Upper lobe of right lung (tissue), 1 donor: ENCODE data around the gene SBDS. TPM values are rescaled to one million over a fixed set of nuclear protein-coding genes. Genes with fewer than 3 reads are reported as not detected.

Experiments used
- ATAC-seq: fragments of 200-7000 bp; cut with Tn5 transposase; one replicate; pipeline ENCODE4 v1.9.1; 2020; ENCODE audit warnings: mild to moderate bottlenecking, moderate library complexity
- DNase-seq: peaks from one replicate; pipeline ENCODE4 v3.0.0-alpha.2; 2020
- H3K27ac ChIP-seq: fragments of 200-600 bp; one replicate; pipeline ENCODE4 v1.8.0; 2022
- H3K27me3 ChIP-seq: fragments of 200-600 bp; one replicate; pipeline ENCODE4 v1.8.0; 2022; ENCODE audit warnings: mild to moderate bottlenecking
- H3K36me3 ChIP-seq: fragments of 200-600 bp; one replicate; pipeline ENCODE4 v1.8.0; 2022
- H3K4me1 ChIP-seq: fragments of 200-600 bp; one replicate; pipeline ENCODE4 v1.8.0; 2022
- H3K4me3 ChIP-seq: fragments of 200-600 bp; one replicate; pipeline ENCODE4 v1.8.0; 2022; ENCODE audit warnings: mild to moderate bottlenecking
- H3K9me3 ChIP-seq: fragments of 200-600 bp; one replicate; pipeline ENCODE4 v1.8.0; 2022
- intact Hi-C: fragments of 100-400 bp; cut with DNase I; formaldehyde crosslinking; loops from one replicate; pipeline ENCODE4 v1.11.0; 2022
- total RNA-seq: library from RNA; stranded (reverse); fragmentation: NEBNext Ultra II Directional; extraction: Animal tissue kit (Norgen Biotek cat#: 25700); gene quantifications from one replicate; pipeline ENCODE4 v1.2.1, GENCODE V29; 2021
- TF ChIP-seq, protein P1 (sequence below): fragments of 200-600 bp; IDR thresholded peaks from one replicate; pipeline ENCODE4 v1.8.0; 2022; ENCODE audit warnings: antibody characterized with exemption
- donor health status: DM: no; HTN: yes; CAD: no; lungs with severe emphysema.

Gene SBDS
- total RNA-seq, 1 donor from 2014 or later: 129 TPM

DNA sequence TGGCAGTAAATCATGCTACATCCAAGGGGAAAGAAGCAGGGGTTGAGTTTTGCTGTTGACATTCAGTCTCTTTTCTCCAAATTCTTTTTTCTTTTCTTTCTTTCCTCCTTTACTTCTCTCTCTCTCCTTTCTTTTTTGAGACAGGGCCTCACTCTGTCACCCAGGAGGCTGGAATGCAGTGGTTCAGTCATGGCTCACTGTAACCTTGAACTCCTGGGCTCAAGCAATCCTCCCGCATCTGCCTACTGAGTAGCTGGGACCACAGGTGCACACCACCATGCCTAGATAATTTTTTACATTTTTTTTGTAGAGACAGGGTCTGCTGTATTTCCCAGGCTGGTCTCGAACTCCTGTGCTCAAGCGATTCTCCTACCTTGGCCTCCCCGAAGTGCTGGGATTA is 35.2 kb downstream of the SBDS start:
- no peak for ATAC-seq
- no peak overlapping the region for H3K4me3 ChIP-seq
- H3K9me3 ChIP-seq: no peaks in the 10 kb centered on the region
- peaks cover 45% of the 10 kb centered on the region for H3K36me3 ChIP-seq
- no peaks in the 10 kb centered on the region for H3K4me1 ChIP-seq
- intact Hi-C loops: no loop called here
- TF ChIP-seq, protein P1, sequence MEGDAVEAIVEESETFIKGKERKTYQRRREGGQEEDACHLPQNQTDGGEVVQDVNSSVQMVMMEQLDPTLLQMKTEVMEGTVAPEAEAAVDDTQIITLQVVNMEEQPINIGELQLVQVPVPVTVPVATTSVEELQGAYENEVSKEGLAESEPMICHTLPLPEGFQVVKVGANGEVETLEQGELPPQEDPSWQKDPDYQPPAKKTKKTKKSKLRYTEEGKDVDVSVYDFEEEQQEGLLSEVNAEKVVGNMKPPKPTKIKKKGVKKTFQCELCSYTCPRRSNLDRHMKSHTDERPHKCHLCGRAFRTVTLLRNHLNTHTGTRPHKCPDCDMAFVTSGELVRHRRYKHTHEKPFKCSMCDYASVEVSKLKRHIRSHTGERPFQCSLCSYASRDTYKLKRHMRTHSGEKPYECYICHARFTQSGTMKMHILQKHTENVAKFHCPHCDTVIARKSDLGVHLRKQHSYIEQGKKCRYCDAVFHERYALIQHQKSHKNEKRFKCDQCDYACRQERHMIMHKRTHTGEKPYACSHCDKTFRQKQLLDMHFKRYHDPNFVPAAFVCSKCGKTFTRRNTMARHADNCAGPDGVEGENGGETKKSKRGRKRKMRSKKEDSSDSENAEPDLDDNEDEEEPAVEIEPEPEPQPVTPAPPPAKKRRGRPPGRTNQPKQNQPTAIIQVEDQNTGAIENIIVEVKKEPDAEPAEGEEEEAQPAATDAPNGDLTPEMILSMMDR: no peak
- no peak overlapping the region for H3K27ac ChIP-seq
- no peaks in the 10 kb centered on the region for H3K27me3 ChIP-seq
- no peak for DNase-seq

DNA sequence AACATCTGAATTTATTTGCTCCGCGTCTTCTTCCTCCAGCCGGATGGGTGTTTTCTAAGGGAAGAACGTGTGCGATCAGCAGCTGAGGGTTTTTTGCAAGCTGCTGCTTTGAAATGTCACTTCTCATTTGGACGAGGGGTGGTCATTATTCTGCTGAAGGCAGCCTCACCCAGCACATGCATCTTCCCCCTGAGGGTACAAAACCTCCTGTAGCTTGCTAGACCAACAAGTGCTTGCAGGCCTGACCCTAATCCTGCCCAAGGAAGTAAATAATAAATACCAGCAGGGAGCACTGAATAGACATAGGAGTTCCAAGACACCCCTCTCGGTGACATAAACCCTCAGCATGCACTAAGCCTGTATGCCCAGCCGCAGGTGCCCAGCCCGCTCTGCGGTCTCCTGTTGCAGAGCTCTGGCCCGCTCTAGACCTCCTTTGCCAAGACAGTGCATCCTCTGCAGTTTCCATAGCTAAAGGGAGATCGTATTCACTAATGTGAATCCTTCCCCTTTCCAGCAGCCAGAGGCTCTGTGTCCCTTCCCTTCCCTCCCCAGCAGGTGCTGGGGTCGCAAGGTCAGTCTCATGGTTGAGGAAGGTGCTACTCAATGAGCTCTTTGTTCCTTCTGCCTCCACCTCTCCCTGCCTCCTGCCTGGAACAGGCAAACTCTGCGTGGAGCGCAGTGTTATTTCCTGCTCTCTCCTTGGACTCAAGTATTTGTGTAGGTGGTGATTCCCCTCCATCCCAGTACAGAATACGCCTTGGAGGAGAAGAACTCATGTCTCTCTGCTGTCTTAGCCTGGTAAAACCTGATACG is 36.6 kb downstream of the SBDS start:
- DNase-seq (no peak), ATAC-seq (peak; percentile 25)
- H3K27ac ChIP-seq: no peak overlapping the region
- no peaks in the 10 kb centered on the region for H3K27me3 ChIP-seq
- no peak overlapping the region for H3K4me3 ChIP-seq
- TF ChIP-seq, protein P1: no peak
- intact Hi-C loops: no loop called here
- peaks cover 59% of the 10 kb centered on the region for H3K36me3 ChIP-seq
- H3K4me1 ChIP-seq: no peaks in the 10 kb centered on the region
- no peaks in the 10 kb centered on the region for H3K9me3 ChIP-seq

DNA sequence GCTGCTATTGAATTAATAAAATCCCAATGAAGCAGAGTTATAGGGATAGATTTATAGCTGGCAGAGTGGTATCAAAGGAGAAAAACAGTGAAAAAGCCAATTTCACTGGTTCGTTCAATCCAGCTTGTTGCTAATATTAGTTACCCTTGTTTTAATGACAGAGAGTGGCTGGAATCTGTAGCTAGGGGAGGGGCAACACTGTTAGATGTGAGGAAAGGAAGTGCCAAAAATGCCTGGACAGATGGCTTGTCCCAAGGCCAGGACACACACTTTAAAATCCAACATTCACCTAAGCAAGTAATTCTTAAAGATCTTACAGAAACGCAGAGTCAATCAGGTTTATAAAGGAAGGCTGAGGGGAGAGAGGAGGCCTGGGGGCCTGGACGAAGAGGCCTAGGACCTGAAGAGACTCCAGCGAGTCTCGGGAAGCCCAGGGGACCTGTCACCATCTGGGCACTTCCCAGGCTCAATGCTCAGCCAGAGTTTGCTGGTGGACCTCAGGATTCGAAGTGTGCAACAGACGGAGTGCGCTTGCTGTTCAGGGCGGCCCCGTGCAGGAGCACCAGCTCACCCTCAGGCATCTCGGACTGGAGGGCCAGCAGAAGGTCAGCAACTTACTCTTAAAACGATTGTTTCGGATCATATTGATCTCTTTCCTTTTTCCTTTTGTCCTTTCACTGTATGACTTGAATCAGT is 37.6 kb downstream of the SBDS start:
- H3K9me3 ChIP-seq: no peaks in the 10 kb centered on the region
- H3K27ac ChIP-seq: no peak overlapping the region
- H3K36me3 ChIP-seq: peaks cover 69% of the 10 kb centered on the region
- no peaks in the 10 kb centered on the region for H3K4me1 ChIP-seq
- ATAC-seq: no peak
- intact Hi-C loops: no loop called here
- TF ChIP-seq, protein P1: no peak
- no peaks in the 10 kb centered on the region for H3K27me3 ChIP-seq
- H3K4me3 ChIP-seq: no peak overlapping the region
- DNase-seq: no peak

DNA sequence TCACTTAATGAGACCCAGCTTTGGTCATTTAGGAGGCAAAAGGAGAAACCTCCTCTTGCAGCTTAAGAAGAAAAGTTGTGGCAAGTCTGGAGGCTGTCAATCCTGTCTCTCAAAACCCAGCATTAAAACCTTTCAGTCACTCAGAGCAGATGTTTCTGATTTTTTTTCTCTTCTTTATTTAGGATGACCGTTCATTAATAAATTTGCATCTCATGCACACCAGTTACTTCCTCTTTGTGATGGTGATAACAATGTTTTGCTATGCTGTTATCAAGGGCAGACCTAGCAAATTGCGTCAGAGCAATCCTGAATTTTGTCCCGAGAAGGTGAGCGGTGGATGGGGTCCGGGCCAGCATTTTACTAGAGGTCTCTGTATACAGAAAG is 42.4 kb downstream of the SBDS start:
- no peak for ATAC-seq
- H3K27ac ChIP-seq: no peak overlapping the region
- peaks cover 100% of the 10 kb centered on the region for H3K36me3 ChIP-seq
- DNase-seq: no peak
- H3K9me3 ChIP-seq: no peaks in the 10 kb centered on the region
- intact Hi-C loops: no loop called here
- no peaks in the 10 kb centered on the region for H3K4me1 ChIP-seq
- H3K4me3 ChIP-seq: no peak overlapping the region
- H3K27me3 ChIP-seq: no peaks in the 10 kb centered on the region
- TF ChIP-seq, protein P1: no peak

DNA sequence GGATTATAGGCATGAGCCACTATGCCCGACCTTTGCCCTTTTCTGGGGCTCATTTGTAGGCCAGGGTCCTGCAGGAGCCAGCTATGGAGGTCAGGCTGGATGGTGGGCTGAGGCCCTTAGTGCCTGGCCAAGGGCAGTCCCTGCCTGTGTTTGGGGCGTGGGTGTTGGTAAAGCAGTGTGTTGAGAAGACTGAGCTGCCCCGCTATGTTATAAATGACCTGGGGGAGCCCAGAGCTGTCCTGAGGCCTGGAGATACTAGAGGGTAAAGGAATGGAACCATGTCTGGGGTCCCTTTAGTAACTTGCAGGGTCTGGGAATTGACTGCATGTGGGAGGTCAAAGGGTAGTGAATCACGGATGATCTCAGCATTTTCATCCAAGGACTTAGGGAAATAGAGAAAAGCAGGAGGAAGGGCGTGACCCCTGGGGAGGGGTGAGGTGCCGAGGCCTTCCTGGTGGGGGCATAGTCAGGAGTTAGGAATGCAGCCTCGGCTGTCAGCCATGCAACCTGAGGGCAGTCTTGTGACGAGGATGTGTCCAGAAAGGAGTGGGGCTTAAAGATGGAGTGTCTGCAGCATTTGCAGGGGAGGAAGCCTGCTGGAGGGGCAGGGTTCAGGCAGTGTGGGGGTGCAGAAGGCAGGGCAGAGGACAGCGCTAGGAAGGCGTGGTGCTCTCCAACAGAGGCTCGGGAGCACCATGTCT is 42.9 kb downstream of the SBDS start:
- ATAC-seq: peak; percentile 47
- Histone ChIP-seq H3K9me3 (no peaks in the 10 kb centered on the region), H3K27ac (no peak overlapping the region), H3K27me3 (no peaks in the 10 kb centered on the region), H3K36me3 (peaks cover 100% of the 10 kb centered on the region), H3K4me1 (no peaks in the 10 kb centered on the region), H3K4me3 (no peak overlapping the region)
- TF ChIP-seq, protein P1: no peak
- DNase-seq: no peak
- intact Hi-C loops: no loop called here
